PC-9 (cell line): ENCODE data around the gene SRP14.

Experiments
- EZH2 ChIP-seq: fragments of 200-600 bp; sonication (generic); IDR thresholded peaks from 2 replicates; pipeline ENCODE4 v1.8.0; 2017; ENCODE audit warnings: antibody characterized with exemption, low read depth
- TF ChIP-seq, protein P1 (sequence below): fragments of 200-600 bp; sonication (generic); conservative IDR thresholded peaks from 2 replicates; pipeline ENCODE4 v1.6.1; 2017; ENCODE audit warnings: mixed run types, antibody characterized with exemption, mild to moderate bottlenecking, moderate library complexity

DNA sequence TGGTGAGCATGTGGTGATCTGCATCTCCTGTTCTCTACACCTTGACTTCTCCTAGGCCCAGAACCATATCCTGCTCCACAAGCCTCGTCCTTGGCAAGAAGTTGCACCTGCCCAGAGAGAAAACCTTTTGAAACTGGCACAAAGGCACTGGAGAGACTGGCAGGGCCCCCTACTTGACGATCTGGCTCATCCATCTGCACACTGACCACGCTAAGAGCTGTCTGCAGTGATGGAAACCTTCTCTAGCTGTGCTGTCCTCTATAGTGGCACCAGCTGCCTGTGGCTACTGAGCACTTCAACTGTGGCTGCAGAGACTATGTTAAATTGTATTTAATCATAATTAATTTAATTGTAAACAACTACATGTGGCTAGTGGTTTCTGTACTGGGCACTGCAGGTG is 26.2 kb upstream of the SRP14 start:
- TF ChIP-seq, protein P1, sequence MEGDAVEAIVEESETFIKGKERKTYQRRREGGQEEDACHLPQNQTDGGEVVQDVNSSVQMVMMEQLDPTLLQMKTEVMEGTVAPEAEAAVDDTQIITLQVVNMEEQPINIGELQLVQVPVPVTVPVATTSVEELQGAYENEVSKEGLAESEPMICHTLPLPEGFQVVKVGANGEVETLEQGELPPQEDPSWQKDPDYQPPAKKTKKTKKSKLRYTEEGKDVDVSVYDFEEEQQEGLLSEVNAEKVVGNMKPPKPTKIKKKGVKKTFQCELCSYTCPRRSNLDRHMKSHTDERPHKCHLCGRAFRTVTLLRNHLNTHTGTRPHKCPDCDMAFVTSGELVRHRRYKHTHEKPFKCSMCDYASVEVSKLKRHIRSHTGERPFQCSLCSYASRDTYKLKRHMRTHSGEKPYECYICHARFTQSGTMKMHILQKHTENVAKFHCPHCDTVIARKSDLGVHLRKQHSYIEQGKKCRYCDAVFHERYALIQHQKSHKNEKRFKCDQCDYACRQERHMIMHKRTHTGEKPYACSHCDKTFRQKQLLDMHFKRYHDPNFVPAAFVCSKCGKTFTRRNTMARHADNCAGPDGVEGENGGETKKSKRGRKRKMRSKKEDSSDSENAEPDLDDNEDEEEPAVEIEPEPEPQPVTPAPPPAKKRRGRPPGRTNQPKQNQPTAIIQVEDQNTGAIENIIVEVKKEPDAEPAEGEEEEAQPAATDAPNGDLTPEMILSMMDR: no peak
- TF ChIP-seq EZH2: no peak
